Smooth muscle cell (in vitro differentiated cells): ENCODE results near the gene BCAR3. TPM values are rescaled to one million over a fixed set of nuclear protein-coding genes. Genes with fewer than 3 reads are reported as not detected.
A peak's percentile ranks its signal among the peaks of the same experiment; 100 is the strongest.
"Not testable (repeated sequence)": the region's sequence is repeated elsewhere in the genome, so short reads cannot be mapped to it uniquely, and the experiment has no call there.

Experiments
- DNase-seq: peaks from one replicate; lab custom pipeline; 2025; ENCODE audit not compliant: unreplicated experiment; lab: John Stamatoyannopoulos, UW
- H2AFZ ChIP-seq: fragments of 200-600 bp; sonication (generic); 2 replicates; pipeline ENCODE4 v1.6.0; 2016; ENCODE audit warnings: antibody characterized with exemption, low read depth, mild to moderate bottlenecking
- H3F3A ChIP-seq: fragments of 200-600 bp; sonication (generic); 2 replicates; pipeline ENCODE4 v1.6.0; 2017; ENCODE audit warnings: antibody characterized with exemption, low read depth
- H3K27ac ChIP-seq: fragments of 200-600 bp; sonication (generic); 2 replicates; pipeline ENCODE4 v1.5.1; 2016; ENCODE audit warnings: low read depth, mild to moderate bottlenecking
- H3K27me3 ChIP-seq: fragments of 200-600 bp; sonication (generic); 2 replicates; pipeline ENCODE4 v1.6.1; 2016; ENCODE audit warnings: low read depth, mild to moderate bottlenecking
- H3K36me3 ChIP-seq: fragments of 200-600 bp; sonication (generic); 2 replicates; pipeline ENCODE4 v1.5.1; 2016; ENCODE audit warnings: low read depth
- H3K4me1 ChIP-seq: fragments of 200-600 bp; sonication (generic); 2 replicates; pipeline ENCODE4 v1.5.1; 2016; ENCODE audit warnings: low read depth
- H3K4me2 ChIP-seq: fragments of 200-600 bp; sonication (generic); 2 replicates; pipeline ENCODE4 v1.6.0; 2016; ENCODE audit warnings: mild to moderate bottlenecking
- H3K4me3 ChIP-seq: fragments of 200-600 bp; sonication (generic); 2 replicates; pipeline ENCODE4 v1.5.1; 2016; ENCODE audit warnings: mild to moderate bottlenecking
- H3K79me2 ChIP-seq: fragments of 200-600 bp; sonication (generic); 2 replicates; pipeline ENCODE4 v1.6.0; 2016; ENCODE audit warnings: low read depth, mild to moderate bottlenecking
- H3K9ac ChIP-seq: fragments of 200-600 bp; sonication (generic); 2 replicates; pipeline ENCODE4 v1.6.0; 2016; ENCODE audit warnings: low read depth
- H3K9me3 ChIP-seq: fragments of 200-600 bp; sonication (generic); replicated peaks from 2 replicates; pipeline ENCODE4 v1.5.1; 2016; ENCODE audit warnings: low read depth
- H4K20me1 ChIP-seq: fragments of 200-600 bp; sonication (generic); 2 replicates; pipeline ENCODE4 v1.6.0; 2016; ENCODE audit warnings: low read depth
- CTCF ChIP-seq: fragments of 200-600 bp; sonication (generic); IDR thresholded peaks from 2 replicates; pipeline ENCODE4 v1.5.1; 2017; ENCODE audit warnings: borderline replicate concordance, mild to moderate bottlenecking, antibody characterized with exemption; ENCODE audit not compliant: insufficient read depth, poor library complexity, severe bottlenecking
- WGBS: methylation state at CpG from one replicate; pipeline ENCODE4 v1.1.7; 2016; ENCODE audit warnings: low lambda C conversion rate; 5-methylcytosine and 5-hydroxymethylcytosine counted together
- polyA plus RNA-seq: library from polyadenylated mRNA; unstranded; fragments of >200 nt; fragmentation: Nextera tagmentation; extraction: Ambion mirVana; gene quantifications from 2 replicates; pipeline ENCODE4 v1.2.1, GENCODE V29; 2016
- total RNA-seq: library from RNA; depleted of rRNA; stranded (reverse); fragments of >200 nt; gene quantifications from 2 replicates; pipeline ENCODE4 v1.2.3, GENCODE V29; 2014

BCAR3 gene
- total and polyA plus RNA-seq, 2 experiments from 2014 or later: 21.4 to 24.9 TPM

- Histone ChIP-seq H3K4me3 (no peak overlapping the region), H3F3A (peaks cover 12% of the 10 kb centered on the region), H3K4me1 (peaks cover 9% of the 10 kb centered on the region), H3K9me3 (no peaks in the 10 kb centered on the region), H2AFZ (no peak overlapping the region), H3K4me2 (no peak overlapping the region), H4K20me1 (peaks cover 96% of the 10 kb centered on the region), H3K36me3 (peaks cover 10% of the 10 kb centered on the region), H3K27me3 (no peaks in the 10 kb centered on the region), H3K79me2 (peaks cover 57% of the 10 kb centered on the region), H3K9ac (no peak overlapping the region), H3K27ac (peak overlapping the region; percentile 59)
- WGBS: 92% methylated on average over 17 of the region's 17 CpGs
- DNase-seq: no peak
- TF ChIP-seq CTCF: no peak
These were observed 89.7 kb downstream of the BCAR3 start for GRCh38 chr1:93591676-93592550.

- H3K9ac ChIP-seq, H3K4me1 ChIP-seq, H3K4me2 ChIP-seq, H3K9me3 ChIP-seq, H3K4me3 ChIP-seq, DNase-seq, H3K27ac ChIP-seq, H2AFZ ChIP-seq, H3K27me3 ChIP-seq: not testable (repeated sequence)
- Histone ChIP-seq H4K20me1 (peaks cover 90% of the 10 kb centered on the region), H3K36me3 (peaks cover 10% of the 10 kb centered on the region), H3F3A (peaks cover 17% of the 10 kb centered on the region), H3K79me2 (peaks cover 51% of the 10 kb centered on the region)
- 89% methylated on average over 3 of the region's 3 CpGs for WGBS
These were observed 90.4 kb downstream of the BCAR3 start for GRCh38 chr1:93591291-93591675.

GRCh38 chr1:93588955-93589354 lies 92.7 kb downstream of the BCAR3 start:
- DNase-seq: no peak
- Histone ChIP-seq H3K9me3 (no peaks in the 10 kb centered on the region), H3K36me3 (peaks cover 10% of the 10 kb centered on the region), H3K9ac (no peak overlapping the region), H3K4me1 (no peaks in the 10 kb centered on the region), H3K27me3 (no peaks in the 10 kb centered on the region), H4K20me1 (peaks cover 87% of the 10 kb centered on the region), H2AFZ (no peak overlapping the region), H3F3A (peaks cover 8% of the 10 kb centered on the region), H3K79me2 (peaks cover 27% of the 10 kb centered on the region), H3K4me2 (no peak overlapping the region), H3K4me3 (no peak overlapping the region), H3K27ac (no peak overlapping the region)
- TF ChIP-seq CTCF: no peak
- 96% methylated on average over 20 of the region's 20 CpGs for WGBS

- peaks cover 10% of the 10 kb centered on the region for H3K36me3 ChIP-seq
- H2AFZ ChIP-seq: no peak overlapping the region
- no peak overlapping the region for H3K27ac ChIP-seq
- H3K9ac ChIP-seq: no peak overlapping the region
- no peak overlapping the region for H3K4me3 ChIP-seq
- no peak overlapping the region for H3K4me2 ChIP-seq
- 57% methylated on average over 6 of the region's 6 CpGs for WGBS
- H3K27me3 ChIP-seq: no peaks in the 10 kb centered on the region
- DNase-seq: no peak
- peaks cover 22% of the 10 kb centered on the region for H3K79me2 ChIP-seq
- peaks cover 8% of the 10 kb centered on the region for H3F3A ChIP-seq
- no peaks in the 10 kb centered on the region for H3K9me3 ChIP-seq
- TF ChIP-seq CTCF: no peak
- H4K20me1 ChIP-seq: peaks cover 87% of the 10 kb centered on the region
- no peaks in the 10 kb centered on the region for H3K4me1 ChIP-seq
These were observed 93.4 kb downstream of the BCAR3 start for GRCh38 chr1:93588206-93588605.
